AG04450 (cell line): Measurements from ENCODE around the gene RHEX. TPM values are rescaled to one million over a fixed set of nuclear protein-coding genes. Genes with fewer than 3 reads are reported as not detected.
"Not testable (repeated sequence)": the region's sequence is repeated elsewhere in the genome, so short reads cannot be mapped to it uniquely, and the experiment has no call there.

Source experiments
- CTCF ChIA-PET: fragments of 300-600, 350-600 bp; formaldehyde crosslinking; extraction: SDS; loops from one replicate; lab custom pipeline; 2022; ENCODE audit warnings: antibody characterized with exemption, inconsistent platforms; lab: Charles Lee
- POLR2A ChIA-PET: fragments of 350-600 bp; formaldehyde crosslinking; extraction: SDS; loops from one replicate; lab custom pipeline; 2021; ENCODE audit warnings: antibody characterized with exemption, inconsistent platforms; lab: Yijun Ruan, JAX
- DNase-seq: peaks from one replicate; pipeline ENCODE4 v3.0.0-alpha.2; 2011; ENCODE audit warnings: low read depth, low spot score
- H3K27ac ChIP-seq: one replicate; pipeline ENCODE4 v1.5.1; 2012; ENCODE audit warnings: low read depth, low read length, control low read depth
- H3K27me3 ChIP-seq: one replicate; pipeline ENCODE4 v1.6.0; 2012; ENCODE audit warnings: low read length; ENCODE audit not compliant: control insufficient read depth, insufficient read depth
- H3K4me3 ChIP-seq: 2 replicates; pipeline ENCODE4 v1.5.1; 2011; ENCODE audit warnings: mild to moderate bottlenecking, low read depth, low read length, control low read depth
- H3K9me3 ChIP-seq: 2 replicates; pipeline ENCODE4 v1.5.1; 2012; ENCODE audit warnings: low read length; ENCODE audit not compliant: control insufficient read depth, insufficient read depth
- polyA plus RNA-seq: library from polyadenylated mRNA; depleted of rRNA; stranded (reverse); fragments of >200 nt; gene quantifications from 2 replicates; pipeline ENCODE4 v1.2.3, GENCODE V29; 2011
- TF ChIP-seq, protein P1 (sequence below): IDR thresholded peaks from 2 replicates; pipeline ENCODE4 v1.5.1; 2011; ENCODE audit warnings: low read depth, low read length, control low read depth, inconsistent platforms

Gene RHEX
- polyA plus RNA-seq, 1 experiment, result not detected

DNA sequence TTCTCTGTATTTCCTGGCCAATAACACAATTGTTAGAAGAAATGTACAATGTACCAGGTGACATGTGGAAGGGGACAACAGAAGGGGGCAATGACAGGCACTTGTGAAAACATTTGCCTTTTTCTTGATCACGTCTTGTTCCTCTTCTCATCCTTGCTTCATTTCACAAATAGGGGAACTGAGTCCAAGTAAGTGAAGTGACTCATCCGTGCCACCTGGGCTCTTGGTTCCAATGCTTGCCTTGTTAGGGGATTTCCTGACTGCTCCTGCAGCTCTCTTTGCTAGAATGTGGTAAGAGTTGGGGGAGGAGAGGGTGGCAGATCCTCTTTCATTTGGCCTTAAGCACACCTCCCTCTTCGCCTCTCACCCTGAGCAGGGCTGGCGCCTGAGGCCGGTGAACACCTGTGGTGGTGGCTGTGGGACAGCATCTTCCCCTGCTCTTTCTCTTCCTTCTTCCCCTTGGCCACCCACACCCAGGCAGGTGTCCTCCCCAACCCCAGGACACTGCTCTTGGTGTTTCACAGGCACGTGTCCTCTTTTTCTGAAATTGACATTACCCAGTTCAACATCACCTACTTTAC, 2.2 kb upstream of the RHEX start:
- ChIA-PET POLR2A (no interaction called here), CTCF (no interaction called here)
- Histone ChIP-seq H3K27me3 (peaks cover 30% of the 10 kb centered on the region), H3K4me3 (no peak overlapping the region), H3K27ac (no peak overlapping the region), H3K9me3 (no peaks in the 10 kb centered on the region)
- no peak for DNase-seq
- TF ChIP-seq, protein P1, sequence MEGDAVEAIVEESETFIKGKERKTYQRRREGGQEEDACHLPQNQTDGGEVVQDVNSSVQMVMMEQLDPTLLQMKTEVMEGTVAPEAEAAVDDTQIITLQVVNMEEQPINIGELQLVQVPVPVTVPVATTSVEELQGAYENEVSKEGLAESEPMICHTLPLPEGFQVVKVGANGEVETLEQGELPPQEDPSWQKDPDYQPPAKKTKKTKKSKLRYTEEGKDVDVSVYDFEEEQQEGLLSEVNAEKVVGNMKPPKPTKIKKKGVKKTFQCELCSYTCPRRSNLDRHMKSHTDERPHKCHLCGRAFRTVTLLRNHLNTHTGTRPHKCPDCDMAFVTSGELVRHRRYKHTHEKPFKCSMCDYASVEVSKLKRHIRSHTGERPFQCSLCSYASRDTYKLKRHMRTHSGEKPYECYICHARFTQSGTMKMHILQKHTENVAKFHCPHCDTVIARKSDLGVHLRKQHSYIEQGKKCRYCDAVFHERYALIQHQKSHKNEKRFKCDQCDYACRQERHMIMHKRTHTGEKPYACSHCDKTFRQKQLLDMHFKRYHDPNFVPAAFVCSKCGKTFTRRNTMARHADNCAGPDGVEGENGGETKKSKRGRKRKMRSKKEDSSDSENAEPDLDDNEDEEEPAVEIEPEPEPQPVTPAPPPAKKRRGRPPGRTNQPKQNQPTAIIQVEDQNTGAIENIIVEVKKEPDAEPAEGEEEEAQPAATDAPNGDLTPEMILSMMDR, result no peak

DNA sequence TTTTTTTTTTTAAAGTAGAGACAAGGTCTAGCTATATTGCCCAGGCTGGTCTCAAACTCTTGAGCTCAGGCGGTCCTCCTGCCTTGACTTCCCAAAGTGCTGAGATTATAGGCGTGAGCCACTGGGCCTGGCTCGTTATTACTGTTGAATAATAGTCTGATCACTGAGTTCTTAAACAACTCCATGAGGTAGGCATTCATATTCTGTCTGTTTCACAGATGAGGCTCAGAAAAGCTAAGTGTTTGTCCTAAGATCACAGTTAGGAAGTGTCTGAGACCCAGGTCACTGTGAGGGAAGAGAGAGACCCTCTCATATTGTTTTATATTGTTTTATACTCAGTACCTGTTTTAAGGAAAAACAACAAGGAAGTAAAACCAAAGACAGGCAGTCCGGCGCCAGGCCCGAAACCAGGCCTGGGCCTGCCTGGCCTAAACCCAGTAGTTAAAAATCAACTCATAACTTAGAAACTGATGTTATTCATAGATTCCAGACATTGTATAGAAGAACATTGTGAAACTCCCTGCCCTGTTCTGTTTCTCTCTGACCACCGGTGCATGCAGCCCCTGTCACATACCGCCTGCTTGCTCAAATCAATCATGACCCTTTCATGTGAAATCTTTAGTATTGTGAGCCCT, 625 bp upstream of the RHEX start:
- CTCF ChIA-PET, H3K9me3 ChIP-seq, POLR2A ChIA-PET: not testable (repeated sequence)

DNA sequence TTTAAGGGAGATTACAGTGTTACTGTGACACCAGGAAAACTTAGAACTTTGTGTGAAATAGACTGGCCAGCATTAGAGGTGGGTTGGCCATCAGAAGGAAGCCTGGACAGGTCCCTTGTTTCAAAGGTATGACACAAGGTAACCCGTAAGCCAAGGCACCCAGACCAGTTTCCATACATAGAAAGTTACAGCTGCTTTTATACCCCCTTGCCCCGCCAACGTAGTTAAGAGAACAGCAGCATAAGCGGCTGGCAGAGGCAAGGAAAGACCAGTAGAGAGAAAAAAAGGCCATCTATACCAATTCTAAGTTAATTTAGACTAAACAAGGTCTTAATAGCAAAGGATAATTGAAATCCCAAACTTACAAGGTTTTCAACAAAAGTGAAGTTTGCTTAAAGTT, 643 bp downstream of the RHEX start:
- H3K9me3 ChIP-seq, H3K27ac ChIP-seq, H3K4me3 ChIP-seq, CTCF ChIA-PET, POLR2A ChIA-PET, DNase-seq: not testable (repeated sequence)
- peaks cover 16% of the 10 kb centered on the region for H3K27me3 ChIP-seq

More for the DNA sequence above, 625 bp upstream of the RHEX start:
- H3K4me3 ChIP-seq, DNase-seq, H3K27ac ChIP-seq: not testable (repeated sequence)
- peaks cover 25% of the 10 kb centered on the region for H3K27me3 ChIP-seq

DNA sequence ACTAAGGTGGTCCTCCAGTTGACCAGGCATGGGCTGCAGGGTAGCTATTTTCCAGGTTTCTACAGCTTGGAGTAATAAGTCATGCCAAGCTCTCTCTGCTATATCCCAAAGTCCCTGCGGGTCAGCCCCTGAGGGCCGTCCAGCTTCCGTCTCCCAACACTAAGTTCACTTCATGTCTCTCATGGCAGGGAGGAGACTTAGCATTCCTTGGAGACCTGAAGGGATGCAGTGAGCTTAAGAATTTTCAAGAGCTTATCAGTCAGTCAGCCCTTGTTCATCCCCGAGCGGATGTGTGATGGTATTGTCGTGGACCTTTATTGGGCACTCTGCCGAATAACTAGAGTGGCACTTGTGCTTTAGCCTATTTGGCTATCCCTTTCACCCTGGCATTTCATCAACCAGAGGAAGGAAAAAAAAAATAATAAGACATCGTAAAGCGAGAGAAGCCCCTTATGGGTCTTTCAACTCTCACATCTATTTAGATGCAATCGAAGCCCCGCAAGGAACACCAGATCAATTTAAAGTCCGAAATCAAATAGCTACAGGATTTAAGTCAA, 2.2 kb downstream of the RHEX start:
- CTCF ChIA-PET, result not testable (repeated sequence)

DNA sequence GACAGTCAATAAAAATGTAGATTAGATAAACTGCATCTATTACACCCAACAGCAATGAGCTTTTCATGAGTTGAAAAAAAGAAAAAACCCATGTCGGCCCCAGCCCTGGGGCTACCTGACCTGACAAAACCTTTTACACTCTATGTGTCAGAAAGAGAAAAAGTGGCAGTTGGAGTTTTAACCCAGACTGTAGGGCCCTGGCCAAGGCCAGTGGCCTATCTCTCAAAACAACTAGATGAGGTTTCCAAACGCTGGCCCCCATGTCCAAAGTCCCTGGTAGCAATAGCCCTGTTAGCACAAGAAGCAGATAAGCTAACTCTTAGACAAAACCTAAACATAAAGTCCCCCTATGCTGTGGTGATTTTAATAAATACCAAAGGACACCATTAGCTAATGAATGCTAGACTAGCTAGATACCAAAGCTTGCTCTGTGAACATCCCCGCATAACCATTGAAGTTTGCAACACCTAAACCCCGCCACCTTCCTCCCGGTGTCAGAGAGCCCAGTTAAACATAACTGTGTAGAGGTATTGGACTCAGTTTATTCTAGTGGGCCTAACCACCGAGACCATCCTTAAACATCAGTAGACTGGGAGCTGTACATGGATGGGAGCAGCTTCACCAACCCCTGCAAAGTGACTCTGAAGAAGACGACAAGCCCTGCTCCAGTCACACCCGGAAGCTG, 2.8 kb downstream of the RHEX start:
- peaks cover 20% of the 10 kb centered on the region for H3K27me3 ChIP-seq

More for the DNA sequence above, 2.2 kb downstream of the RHEX start:
- H3K4me3 ChIP-seq, H3K9me3 ChIP-seq, H3K27ac ChIP-seq, POLR2A ChIA-PET, DNase-seq: not testable (repeated sequence)
- peaks cover 20% of the 10 kb centered on the region for H3K27me3 ChIP-seq

DNA sequence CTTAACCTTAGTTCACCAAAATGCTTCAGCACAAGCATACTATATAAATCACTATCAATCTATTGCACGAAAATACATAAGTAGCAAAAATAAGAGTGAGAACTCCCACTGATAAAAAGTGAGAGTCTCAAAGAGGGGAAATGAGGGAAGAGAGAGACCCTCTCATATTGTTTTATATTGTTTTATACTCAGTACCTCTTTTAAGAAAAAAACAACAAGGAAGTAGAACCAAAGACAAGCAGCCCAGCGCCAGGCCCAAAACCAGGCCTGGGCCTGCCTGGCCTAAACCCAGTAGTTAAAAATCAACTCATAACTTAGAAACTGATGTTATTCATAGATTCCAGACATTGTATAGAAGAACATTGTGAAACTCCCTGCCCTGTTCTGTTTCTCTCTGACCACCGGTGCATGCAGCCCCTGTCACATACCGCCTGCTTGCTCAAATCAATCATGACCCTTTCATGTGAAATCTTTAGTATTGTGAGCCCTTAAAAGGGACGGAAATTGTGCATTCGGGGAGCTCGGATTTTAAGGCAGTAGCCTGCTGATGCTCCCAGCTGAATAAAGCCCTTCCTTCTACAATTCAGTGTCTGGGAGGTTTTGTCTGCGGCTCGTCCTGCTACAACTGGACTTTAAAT, 5.4 kb downstream of the RHEX start:
- H3K9me3 ChIP-seq, POLR2A ChIA-PET, DNase-seq, H3K27ac ChIP-seq, H3K4me3 ChIP-seq, CTCF ChIA-PET: not testable (repeated sequence)
- peaks cover 15% of the 10 kb centered on the region for H3K27me3 ChIP-seq

More for the DNA sequence above, 2.8 kb downstream of the RHEX start:
- POLR2A ChIA-PET, DNase-seq, H3K9me3 ChIP-seq, H3K27ac ChIP-seq, H3K4me3 ChIP-seq: not testable (repeated sequence)
- CTCF ChIA-PET, result interaction anchor here (0.6 kb wide), 1 partner anchor 76 kb away, joined by 4 read pairs; no protein-coding TSS in a partner anchor

DNA sequence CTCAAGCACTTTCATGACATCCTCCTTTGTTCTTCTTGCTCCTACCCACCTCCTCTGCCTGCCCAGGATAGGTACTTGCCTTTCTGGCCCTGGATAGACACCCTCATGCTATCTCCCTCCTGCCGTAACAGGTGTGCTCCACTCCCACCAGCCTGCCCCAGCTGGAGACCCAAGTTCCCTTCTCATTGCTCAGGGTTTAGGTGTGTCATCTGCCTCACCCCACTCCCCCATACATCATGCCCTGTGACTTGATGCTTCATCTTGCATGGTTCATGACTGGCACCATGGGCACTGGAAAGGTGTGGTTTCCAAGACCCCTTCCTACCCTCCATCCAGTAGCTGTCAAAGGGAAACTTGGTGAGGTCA, 5.9 kb downstream of the RHEX start:
- H3K9me3 ChIP-seq, result peaks cover 3% of the 10 kb centered on the region; the same call in 1 of the 2 replicates
- H3K27me3 ChIP-seq, result peaks cover 15% of the 10 kb centered on the region
- POLR2A ChIA-PET, result no interaction called here
- no peak overlapping the region for H3K4me3 ChIP-seq
- TF ChIP-seq, protein P1, result no peak
- DNase-seq, result no peak
- no peak overlapping the region for H3K27ac ChIP-seq
- CTCF ChIA-PET, result no interaction called here
